ENCODE measurements around the gene OR13G1. TPM values are rescaled to one million over a fixed set of nuclear protein-coding genes. Genes with fewer than 3 reads are reported as not detected.
A peak's percentile ranks its signal among the peaks of the same experiment; 100 is the strongest.
"Not testable (repeated sequence)": the region's sequence is repeated elsewhere in the genome, so short reads cannot be mapped to it uniquely, and the experiment has no call there.

OR13G1 gene
- not detected in 2 replicates for total RNA-seq

- DNase-seq: no peak
These were observed at the start of gene OR13G1 for GRCh38 chr1:247679639-247680038. Gene OR13G1 (minus strand): TSS chr1:247679739. CDS start chr1:247673041, 6,698 bp downstream.

- DNase-seq: no peak
These were observed 41.7 kb upstream of the OR13G1 start for GRCh38 chr1:247721222-247721621.

- DNase-seq: no peak
These were observed 37.0 kb upstream of the OR13G1 start, which contains the start of gene OR6F1 for GRCh38 chr1:247716546-247716945. Gene OR6F1 (minus strand): TSS chr1:247716646. CDS start chr1:247712755, 3,891 bp downstream.

GRCh38 chr1:247713753-247714152, 34.2 kb upstream of the OR13G1 start:
- no peak for DNase-seq

GRCh38 chr1:247710681-247711080, 31.1 kb upstream of the OR13G1 start:
- DNase-seq: not testable (repeated sequence)

GRCh38 chr1:247701338-247701737, 21.8 kb upstream of the OR13G1 start:
- DNase-seq: no peak

- DNase-seq: peak; percentile 41
These were observed 1.9 kb upstream of the OR13G1 start for GRCh38 chr1:247681288-247681897.

- no peak for DNase-seq
These were observed 632 bp upstream of the OR13G1 start for GRCh38 chr1:247680171-247680570.

GRCh38 chr1:247669225-247669624, 10.3 kb downstream of the OR13G1 start:
- DNase-seq: no peak

- no peak for DNase-seq
These were observed 23.2 kb downstream of the OR13G1 start for GRCh38 chr1:247656221-247656875.

GRCh38 chr1:247653040-247653439, 26.5 kb downstream of the OR13G1 start:
- DNase-seq: no peak

GRCh38 chr1:247647864-247648263, 31.7 kb downstream of the OR13G1 start:
- no peak for DNase-seq

- DNase-seq: no peak
These were observed 32.7 kb downstream of the OR13G1 start for GRCh38 chr1:247646867-247647266.

GRCh38 chr1:247642742-247643141, 36.8 kb downstream of the OR13G1 start:
- no peak for DNase-seq

GRCh38 chr1:247639381-247639981, 40.1 kb downstream of the OR13G1 start:
- DNase-seq: no peak

GRCh38 chr1:247638781-247639180, 40.8 kb downstream of the OR13G1 start:
- no peak for DNase-seq

- DNase-seq: no peak
These were observed 41.5 kb downstream of the OR13G1 start for GRCh38 chr1:247638011-247638410.

GRCh38 chr1:247627951-247628350, 51.6 kb downstream of the OR13G1 start:
- DNase-seq: no peak

Other genes starting within 250 kb of the OR13G1 start
- gene OR2B11, start 221.6 kb downstream of the OR13G1 start, total RNA-seq: under 0.01 TPM in 1 of 2 replicates, not detected in the other
- gene OR2C3, start 143.3 kb downstream of the OR13G1 start, total RNA-seq: under 0.01 TPM in 1 of 2 replicates, not detected in the other
- gene GCSAML, start 130.6 kb downstream of the OR13G1 start, total RNA-seq: not detected in 2 replicates
- gene OR2G2, start 91.4 kb downstream of the OR13G1 start, total RNA-seq: not detected in 2 replicates
- not detected in 2 replicates for gene OR2G3, start 74.2 kb downstream of the OR13G1 start, total RNA-seq
- gene OR6F1, start 36.9 kb upstream of the OR13G1 start, total RNA-seq: not detected in 2 replicates
- not detected in 2 replicates for gene OR14K1, start 58.9 kb upstream of the OR13G1 start, total RNA-seq
- not detected in 2 replicates for gene OR14A2, start 68.4 kb upstream of the OR13G1 start, total RNA-seq
- not detected in 2 replicates for gene OR1C1, start 80.8 kb upstream of the OR13G1 start, total RNA-seq
- gene OR14A16, start 144.4 kb upstream of the OR13G1 start, total RNA-seq: not detected in 2 replicates
- gene OR11L1, start 162.2 kb upstream of the OR13G1 start, total RNA-seq: not detected in 2 replicates
- 0.17 and 0.37 TPM in 2 replicates for gene TRIM58, start 177.4 kb upstream of the OR13G1 start, total RNA-seq
- gene OR2W3, start 215.8 kb upstream of the OR13G1 start, total RNA-seq: not detected in 2 replicates
- gene OR2T8, start 240.5 kb upstream of the OR13G1 start, total RNA-seq: not detected in 2 replicates
- not detected in 2 replicates for gene OR2AJ1, start 245.2 kb upstream of the OR13G1 start, total RNA-seq

Measured in dermis blood vessel endothelial cell (primary cell).